HG03432 (cell line): ENCODE results near the gene TSGA10.
"Not testable (repeated sequence)": the region's sequence is repeated elsewhere in the genome, so short reads cannot be mapped to it uniquely, and the experiment has no call there.

Source experiments
- ATAC-seq: cut with Tn5 transposase; IDR thresholded peaks from one replicate; pipeline ENCODE4 v1.9.1; 2021; ENCODE audit warnings: mild to moderate bottlenecking, moderate library complexity; ENCODE audit not compliant: unreplicated experiment

TSGA10 gene

DNA sequence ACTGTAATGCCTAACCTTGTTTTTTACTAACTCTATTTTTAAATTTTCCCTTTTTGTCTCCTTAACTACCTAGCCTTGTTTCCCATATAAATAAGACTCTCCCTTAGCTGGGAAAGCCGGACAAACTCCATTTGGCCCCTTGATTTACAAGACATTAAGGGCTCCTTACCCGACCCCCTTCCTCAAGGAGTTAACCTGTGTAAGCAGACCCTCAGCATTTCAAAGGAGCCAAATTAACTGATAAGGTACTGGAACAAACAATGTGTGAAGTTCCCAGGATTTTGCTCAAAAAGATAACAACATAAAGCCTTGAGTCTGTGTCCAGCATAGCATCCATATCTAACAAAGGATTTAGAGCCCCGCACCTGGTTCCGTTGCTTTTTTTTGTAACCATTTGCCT is 72.9 kb downstream of the TSGA10 start:
- no peak for ATAC-seq

DNA sequence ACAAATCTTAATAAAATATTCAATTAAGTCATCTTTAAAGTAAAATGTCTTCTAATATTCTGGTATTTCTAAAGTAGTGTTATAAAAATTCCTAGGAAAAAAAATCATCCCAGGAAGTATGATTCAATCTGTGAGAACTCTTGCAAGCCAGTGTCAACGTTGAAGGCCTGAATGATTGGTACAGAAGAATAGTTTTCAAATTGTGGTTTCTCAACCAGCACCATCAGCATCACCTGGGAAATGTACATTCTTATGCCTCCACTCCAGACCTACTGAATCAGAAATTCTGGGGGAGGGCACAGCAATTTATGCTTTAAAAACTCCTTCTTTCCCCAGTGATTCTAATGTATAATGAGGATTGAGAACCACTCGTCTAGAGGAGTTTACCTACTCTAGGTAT is 75.5 kb downstream of the TSGA10 start:
- ATAC-seq: no peak

DNA sequence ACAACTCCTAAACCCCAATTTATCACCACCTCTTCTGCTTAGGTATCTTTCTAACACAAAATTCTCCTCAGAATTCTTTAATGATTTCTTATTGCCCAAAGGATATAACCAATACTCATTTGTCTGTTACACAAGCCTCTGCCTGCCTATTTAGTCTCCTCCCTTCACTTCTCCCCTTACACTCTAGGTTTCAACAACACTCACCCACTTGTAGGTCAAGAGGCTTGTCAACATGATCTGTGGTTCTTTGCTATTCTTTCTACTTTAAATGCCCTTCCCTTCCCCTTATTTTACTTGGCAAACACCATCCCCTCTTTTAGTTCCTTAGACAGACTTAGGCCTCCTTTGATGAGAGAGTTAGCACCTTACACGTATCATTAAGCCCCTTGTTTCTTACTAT is 82.2 kb downstream of the TSGA10 start:
- no peak for ATAC-seq

GRCh38 chr2:99067871-99068625 is 86.7 kb downstream of the TSGA10 start:
- ATAC-seq: no peak

- ATAC-seq: peak; percentile 95
These were observed 88.4 kb downstream of the TSGA10 start for GRCh38 chr2:99066075-99066958.

GRCh38 chr2:99049187-99049586 is 105.6 kb downstream of the TSGA10 start:
- ATAC-seq: not testable (repeated sequence)

DNA sequence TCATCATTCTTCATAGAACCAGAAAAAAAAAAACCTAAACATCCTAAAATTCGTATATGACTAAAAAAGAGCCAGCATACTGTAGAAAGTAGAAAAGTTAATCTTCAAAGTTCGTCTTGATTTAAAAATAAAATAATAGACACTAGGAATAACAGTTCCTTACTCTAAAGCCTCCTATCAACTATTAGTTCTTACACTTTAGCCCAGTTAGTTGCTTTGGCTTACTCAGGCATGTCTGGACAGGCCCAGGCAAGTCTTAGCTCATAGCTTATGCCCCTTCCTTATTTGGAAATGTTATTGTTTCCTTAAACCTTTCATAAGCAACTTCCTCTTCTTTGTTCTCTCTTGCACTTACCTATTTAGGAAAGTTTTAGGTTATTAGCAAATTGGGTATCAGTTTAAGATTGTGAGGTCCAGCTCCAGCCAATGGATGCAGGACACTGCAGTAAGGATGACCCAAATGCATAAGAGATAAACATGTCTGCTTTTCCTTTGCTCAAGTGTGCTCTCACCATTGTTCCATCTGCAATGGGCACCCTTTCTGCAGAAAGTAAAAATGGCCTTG is 113.9 kb downstream of the TSGA10 start:
- ATAC-seq: not testable (repeated sequence)

DNA sequence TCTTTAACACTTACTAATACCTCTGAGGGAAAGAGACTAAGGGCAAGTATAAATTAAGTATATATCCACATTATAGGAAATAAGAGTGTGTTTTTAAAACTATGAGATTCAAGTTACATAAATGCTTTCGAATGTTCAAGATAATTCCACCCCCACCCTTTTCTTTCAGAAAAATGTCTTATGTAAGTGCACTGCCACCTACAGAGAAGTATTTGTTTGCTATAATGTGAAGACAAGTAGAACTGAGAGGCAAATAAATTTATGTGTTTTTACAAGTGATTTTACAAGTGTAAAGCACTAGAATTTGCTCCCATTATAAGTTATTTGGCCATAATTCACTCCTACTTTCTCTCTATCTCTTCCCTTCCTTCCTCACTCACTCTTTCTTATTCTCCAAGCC is 118.8 kb downstream of the TSGA10 start:
- no peak for ATAC-seq

DNA sequence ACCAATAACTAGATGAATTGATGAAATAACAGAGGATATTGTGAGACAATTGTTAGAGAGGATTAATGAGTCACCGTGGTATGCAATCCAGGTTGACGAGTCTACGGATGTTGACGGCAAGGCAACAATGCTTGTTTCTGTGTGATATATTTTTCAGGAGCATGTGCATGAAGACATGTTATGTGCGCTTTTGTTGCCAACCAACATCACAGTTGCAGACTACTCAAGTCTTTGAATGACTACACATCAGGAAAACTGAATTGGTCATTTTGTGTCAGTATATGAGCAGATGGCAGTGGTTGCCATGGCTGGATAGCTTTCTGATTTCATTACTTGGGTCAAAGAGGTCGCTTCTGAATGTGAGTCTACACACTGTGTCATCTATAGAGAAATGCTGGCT is 122.0 kb downstream of the TSGA10 start:
- ATAC-seq: no peak

DNA sequence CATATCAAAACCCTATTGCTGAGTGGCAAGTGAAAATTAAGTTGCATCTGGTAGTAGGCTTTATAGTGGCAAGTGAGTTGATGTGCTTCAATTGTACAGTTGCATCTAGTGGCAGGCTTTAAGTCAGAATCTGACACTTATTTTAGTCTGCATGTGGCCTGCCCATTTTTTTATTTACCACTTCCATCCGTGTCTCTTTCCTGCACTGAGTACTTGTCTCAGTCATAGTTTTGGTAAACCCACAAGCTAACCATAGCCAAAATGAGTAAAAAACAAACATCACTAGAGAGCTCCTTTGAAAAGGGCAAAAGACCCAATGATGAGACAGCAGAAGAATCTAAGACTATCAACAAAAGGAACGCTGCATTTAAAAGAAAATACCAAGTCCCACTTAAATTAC is 122.7 kb downstream of the TSGA10 start:
- ATAC-seq: no peak

GRCh38 chr2:99031481-99031880 is 123.3 kb downstream of the TSGA10 start:
- ATAC-seq: no peak

DNA sequence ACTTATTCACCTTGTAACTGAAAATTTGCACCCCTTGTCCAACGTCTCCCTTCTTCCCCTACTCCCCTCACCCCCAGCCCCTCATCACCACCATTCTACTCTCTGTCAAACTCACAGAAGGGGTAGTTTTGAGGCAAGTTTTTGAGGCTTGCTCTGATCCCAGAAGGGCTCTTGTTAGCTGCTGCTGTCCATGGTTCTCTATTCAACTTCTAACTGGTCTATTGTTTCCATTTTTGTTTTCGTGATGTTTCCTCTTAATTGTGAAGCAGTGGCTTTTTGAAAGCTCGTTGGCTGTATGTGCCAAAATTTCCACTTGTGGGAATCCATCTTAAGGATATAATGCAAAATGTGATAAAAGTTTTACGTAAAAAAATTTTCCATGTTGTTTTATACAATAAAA is 126.2 kb downstream of the TSGA10 start:
- ATAC-seq: no peak

DNA sequence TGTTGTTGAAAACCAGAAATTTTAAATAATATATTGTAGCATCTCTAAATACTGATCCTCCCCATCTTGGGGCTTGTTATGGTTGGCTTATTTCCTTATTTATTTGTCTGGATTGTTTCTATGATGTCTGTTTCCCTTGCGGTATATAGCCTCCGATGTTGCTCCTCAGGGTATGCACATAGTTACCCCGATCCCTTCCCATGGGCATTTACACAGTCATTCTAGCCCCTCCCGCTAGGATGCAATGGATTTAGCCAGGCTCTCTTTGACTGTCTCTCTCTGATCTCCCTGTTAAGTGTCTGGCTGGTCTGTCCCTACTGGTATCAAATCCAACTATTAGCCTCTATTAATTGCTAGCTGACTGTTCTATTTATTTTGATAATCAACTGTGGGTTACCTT is 126.9 kb downstream of the TSGA10 start:
- no peak for ATAC-seq

GRCh38 chr2:99000708-99001107 is 154.0 kb downstream of the TSGA10 start:
- no peak for ATAC-seq

- not testable (repeated sequence) for ATAC-seq
These were observed 166.0 kb downstream of the TSGA10 start for GRCh38 chr2:98988695-98989094.

- no peak for ATAC-seq
These were observed 168.7 kb downstream of the TSGA10 start for GRCh38 chr2:98985905-98986666.

DNA sequence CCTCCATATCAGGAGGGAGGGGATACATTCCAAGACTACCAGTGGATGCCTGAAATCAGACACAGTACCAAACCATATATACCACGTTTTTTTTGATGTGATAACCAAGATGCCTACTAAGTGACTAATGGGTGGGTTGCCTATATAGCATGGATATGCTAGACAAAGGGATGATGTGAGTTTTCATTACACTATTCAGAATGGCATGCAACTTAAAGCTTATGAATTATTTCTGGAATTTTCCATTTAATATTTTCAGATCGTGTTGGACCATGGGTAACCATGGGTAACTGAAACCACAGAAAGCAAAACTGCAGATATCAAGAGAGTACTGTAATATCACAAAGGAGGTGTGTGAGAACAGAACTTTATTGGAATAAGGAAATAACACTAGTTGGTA is 179.1 kb downstream of the TSGA10 start:
- ATAC-seq: no peak

- no peak for ATAC-seq
These were observed 182.1 kb downstream of the TSGA10 start for GRCh38 chr2:98972582-98973167.

DNA sequence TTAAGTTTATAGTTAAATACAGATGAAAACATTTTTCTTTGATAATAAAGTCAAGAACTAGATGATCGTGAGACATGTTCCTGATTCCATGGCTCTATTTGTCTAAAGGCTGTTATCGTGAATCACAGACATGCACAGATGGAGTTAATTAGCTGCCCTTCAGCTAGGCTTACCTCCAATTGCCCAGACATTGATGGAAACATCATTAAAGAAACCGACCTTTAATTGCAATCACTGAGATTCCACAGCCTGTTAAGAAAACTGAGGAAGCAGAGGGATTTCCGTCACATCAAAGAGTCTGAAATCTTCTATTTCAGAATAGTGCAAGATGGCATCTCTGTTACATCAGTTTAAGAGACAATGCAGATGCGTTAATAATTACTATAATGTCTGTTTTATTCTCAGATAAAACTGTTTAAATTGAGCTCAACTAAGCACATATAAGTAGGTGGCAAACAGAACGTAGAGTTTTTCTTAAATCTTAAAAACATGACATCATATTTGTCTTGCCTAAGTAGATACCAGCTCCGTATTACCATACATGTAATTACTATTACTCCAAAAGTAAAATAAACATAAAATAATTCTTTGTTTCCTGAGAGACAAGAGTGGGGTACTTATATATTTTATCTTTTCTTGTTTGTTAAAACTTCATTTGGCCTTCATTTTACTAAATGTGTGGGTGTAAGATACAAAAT is 194.8 kb downstream of the TSGA10 start:
- ATAC-seq: no peak

DNA sequence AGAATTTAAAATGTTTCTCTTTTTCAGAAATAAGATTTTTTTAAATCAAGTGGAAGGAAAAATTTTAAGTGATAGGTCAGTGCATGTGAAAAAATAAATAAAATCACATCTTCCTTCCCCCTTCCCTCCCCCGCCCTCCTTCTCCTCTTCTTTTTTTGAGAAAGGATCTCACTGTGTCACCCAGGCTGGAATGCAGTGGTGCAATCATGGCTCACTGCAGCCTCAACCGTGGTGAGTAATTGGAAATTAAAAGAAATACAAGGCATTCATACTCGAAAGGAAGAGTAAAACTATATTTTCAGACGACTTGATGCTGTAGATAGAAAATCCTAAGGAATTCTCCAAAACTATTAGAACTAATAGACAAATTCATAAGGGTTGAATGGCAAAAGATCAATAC is 201.8 kb downstream of the TSGA10 start:
- no peak for ATAC-seq
